Neural progenitor cell (in vitro differentiated cells): Measurements from ENCODE around the gene NEK6. TPM values are rescaled to one million over a fixed set of nuclear protein-coding genes. Genes with fewer than 3 reads are reported as not detected.

Experiments used
- DNase-seq: peaks from one replicate; pipeline ENCODE4 v3.0.0-alpha.2; 2016; ENCODE audit warnings: low spot score
- H2AFZ ChIP-seq: fragments of 200-600 bp; sonication (generic); replicated peaks from 2 replicates; pipeline ENCODE4 v1.6.1; 2016; ENCODE audit warnings: antibody characterized with exemption
- H3F3A ChIP-seq: fragments of 200-600 bp; sonication (generic); 2 replicates; pipeline ENCODE4 v1.6.1; 2016; ENCODE audit warnings: antibody characterized with exemption, low read depth
- H3K27ac ChIP-seq: fragments of 200-600 bp; sonication (generic); 2 replicates; pipeline ENCODE4 v1.5.1; 2016; ENCODE audit warnings: mild to moderate bottlenecking
- H3K27me3 ChIP-seq: fragments of 200-600 bp; sonication (generic); 2 replicates; pipeline ENCODE4 v1.6.1; 2016; ENCODE audit warnings: mild to moderate bottlenecking, moderate library complexity
- H3K36me3 ChIP-seq: fragments of 200-600 bp; sonication (generic); 2 replicates; pipeline ENCODE4 v1.5.1; 2016
- H3K4me1 ChIP-seq: fragments of 200-600 bp; sonication (generic); 2 replicates; pipeline ENCODE4 v1.6.1; 2016; ENCODE audit warnings: mixed run types
- H3K4me2 ChIP-seq: fragments of 200-600 bp; sonication (generic); 2 replicates; pipeline ENCODE4 v1.6.1; 2016
- H3K4me3 ChIP-seq: fragments of 200-600 bp; sonication (generic); 2 replicates; pipeline ENCODE4 v1.5.1; 2016
- H3K79me2 ChIP-seq: fragments of 200-600 bp; sonication (generic); 2 replicates; pipeline ENCODE4 v1.6.1; 2016; ENCODE audit warnings: low read depth
- H3K9ac ChIP-seq: fragments of 200-600 bp; sonication (generic); 2 replicates; pipeline ENCODE4 v1.6.1; 2016
- H3K9me3 ChIP-seq: fragments of 200-600 bp; sonication (generic); 2 replicates; pipeline ENCODE4 v1.5.1; 2016; ENCODE audit warnings: low read depth
- H4K20me1 ChIP-seq: fragments of 200-600 bp; sonication (generic); 2 replicates; pipeline ENCODE4 v1.6.1; 2016; ENCODE audit warnings: low read depth
- H3K27ac Mint-ChIP-seq: 3 replicates; pipeline ENCODE4 v1.8.0; 2021; ENCODE audit warnings: mixed read lengths
- H3K27me3 Mint-ChIP-seq: 2 replicates; pipeline ENCODE4 v1.8.0; 2022; ENCODE audit warnings: low read depth, mild to moderate bottlenecking, inconsistent platforms, moderate library complexity, mixed read lengths; ENCODE audit not compliant: insufficient read depth
- H3K36me3 Mint-ChIP-seq: 3 replicates; pipeline ENCODE4 v1.8.0; 2021; ENCODE audit warnings: mixed read lengths
- H3K4me1 Mint-ChIP-seq: 3 replicates; pipeline ENCODE4 v1.8.0; 2021; ENCODE audit warnings: mixed read lengths
- H3K4me3 Mint-ChIP-seq: 3 replicates; pipeline ENCODE4 v1.8.0; 2021; ENCODE audit warnings: mild to moderate bottlenecking, moderate library complexity, mixed read lengths
- H3K9me3 Mint-ChIP-seq: 3 replicates; pipeline ENCODE4 v1.8.0; 2020; ENCODE audit warnings: mixed read lengths
- CTCF ChIP-seq: fragments of 200-600 bp; sonication (generic); IDR thresholded peaks from 2 replicates; pipeline ENCODE4 v1.5.1; 2017; ENCODE audit warnings: antibody characterized with exemption, mild to moderate bottlenecking
- EZH2 ChIP-seq: fragments of 200-600 bp; sonication (generic); IDR thresholded peaks from 2 replicates; pipeline ENCODE4 v1.6.1; 2017; ENCODE audit warnings: antibody characterized with exemption, mild to moderate bottlenecking, moderate library complexity
- EZH2phosphoT487 ChIP-seq: fragments of 200-600 bp; sonication (generic); IDR thresholded peaks from 2 replicates; pipeline ENCODE4 v1.6.1; 2017; ENCODE audit warnings: antibody characterized with exemption
- total RNA-seq: library from RNA; depleted of rRNA; stranded (reverse); fragments of >200 nt; gene quantifications from 2 replicates; pipeline ENCODE4 v1.2.3, GENCODE V29; 2015; ENCODE audit warnings: low replicate concordance

Gene NEK6
- total RNA-seq, 1 donor from 2014 or later = 18.5 TPM

- peaks cover 10% of the 10 kb centered on the region for H3K4me1 ChIP-seq
- no peak overlapping the region for H3K27ac Mint-ChIP-seq
- TF ChIP-seq EZH2 = no peak
- TF ChIP-seq CTCF = no peak
- no peak for TF ChIP-seq EZH2phosphoT487
Measured at GRCh38 chr9:124384210-124384609, 126.5 kb downstream of the NEK6 start.

GRCh38 chr9:124384846-124385245, 127.1 kb downstream of the NEK6 start:
- no peaks in the 10 kb centered on the region for H3K36me3 ChIP-seq

More at GRCh38 chr9:124384210-124384609, 126.5 kb downstream of the NEK6 start:
- Histone ChIP-seq H2AFZ (no peak overlapping the region), H3K27ac (no peak overlapping the region), H3K9me3 (no peaks in the 10 kb centered on the region), H3K36me3 (no peaks in the 10 kb centered on the region), H3K4me2 (no peak overlapping the region), H3K27me3 (no peaks in the 10 kb centered on the region), H4K20me1 (peaks cover 16% of the 10 kb centered on the region), H3F3A (peaks cover 8% of the 10 kb centered on the region), H3K9ac (no peak overlapping the region), H3K79me2 (peaks cover 50% of the 10 kb centered on the region), H3K4me3 (no peak overlapping the region)
- DNase-seq = no peak
- no peaks in the 10 kb centered on the region for H3K9me3 Mint-ChIP-seq
- H3K4me3 Mint-ChIP-seq = no peak overlapping the region
- H3K36me3 Mint-ChIP-seq = peaks cover 18% of the 10 kb centered on the region
- H3K4me1 Mint-ChIP-seq = peaks cover 5% of the 10 kb centered on the region
- peaks cover 3% of the 10 kb centered on the region for H3K27me3 Mint-ChIP-seq

GRCh38 chr9:124385623-124386022, 127.9 kb downstream of the NEK6 start:
- Histone ChIP-seq H3K4me1 (peaks cover 24% of the 10 kb centered on the region), H2AFZ (no peak overlapping the region), H3K4me3 (no peak overlapping the region), H3K9ac (no peak overlapping the region), H3K79me2 (peaks cover 61% of the 10 kb centered on the region), H3F3A (peaks cover 8% of the 10 kb centered on the region), H3K27me3 (no peaks in the 10 kb centered on the region), H3K27ac (no peak overlapping the region), H3K36me3 (no peaks in the 10 kb centered on the region), H3K9me3 (no peaks in the 10 kb centered on the region), H3K4me2 (no peak overlapping the region), H4K20me1 (peaks cover 30% of the 10 kb centered on the region)
- DNase-seq = no peak
- Mint-ChIP-seq H3K27ac (no peak overlapping the region), H3K4me1 (peaks cover 15% of the 10 kb centered on the region), H3K27me3 (peaks cover 3% of the 10 kb centered on the region), H3K9me3 (no peaks in the 10 kb centered on the region), H3K36me3 (peaks cover 12% of the 10 kb centered on the region), H3K4me3 (no peak overlapping the region)
- TF ChIP-seq CTCF = no peak
- no peak for TF ChIP-seq EZH2phosphoT487
- TF ChIP-seq EZH2 = no peak

More at GRCh38 chr9:124384846-124385245, 127.1 kb downstream of the NEK6 start:
- Histone ChIP-seq H3K9me3 (no peaks in the 10 kb centered on the region), H3K4me1 (peaks cover 17% of the 10 kb centered on the region), H3F3A (peaks cover 8% of the 10 kb centered on the region), H4K20me1 (peaks cover 22% of the 10 kb centered on the region), H3K27me3 (no peaks in the 10 kb centered on the region), H3K79me2 (peaks cover 53% of the 10 kb centered on the region), H3K27ac (no peak overlapping the region), H2AFZ (no peak overlapping the region), H3K9ac (no peak overlapping the region), H3K4me3 (no peak overlapping the region), H3K4me2 (no peak overlapping the region)
- TF ChIP-seq CTCF (no peak), EZH2 (no peak), EZH2phosphoT487 (no peak)
- no peak for DNase-seq
- peaks cover 11% of the 10 kb centered on the region for H3K4me1 Mint-ChIP-seq
- no peak overlapping the region for H3K4me3 Mint-ChIP-seq
- no peak overlapping the region for H3K27ac Mint-ChIP-seq
- H3K36me3 Mint-ChIP-seq = peaks cover 15% of the 10 kb centered on the region
- peaks cover 3% of the 10 kb centered on the region for H3K27me3 Mint-ChIP-seq
- no peaks in the 10 kb centered on the region for H3K9me3 Mint-ChIP-seq
